K562 (cell line): ENCODE data around the gene IPO11. TPM values are rescaled to one million over a fixed set of nuclear protein-coding genes. Genes with fewer than 3 reads are reported as not detected.

ENCODE experiments used
- ATF1 ChIP-seq, 2 experiments: fragments of 450-650 bp in 1 of 2; IDR thresholded peaks; 2 replicates each; pipeline ENCODE4 v1.6.1; 2016; ENCODE audit warnings: missing compliant biosample characterization in 1 of 2, missing genetic modification characterization in 1 of 2
- BACH1 ChIP-seq: fragments of 200-800 bp; sonication (Bioruptor generic); IDR thresholded peaks from 2 replicates; pipeline ENCODE4 v1.6.1; 2016; ENCODE audit warnings: missing genetic modification characterization, missing compliant biosample characterization
- HMGXB4 ChIP-seq: sonication (generic); formaldehyde crosslinking; IDR thresholded peaks from 2 replicates; pipeline ENCODE4 v1.8.1; 2023; ENCODE audit warnings: mild to moderate bottlenecking, missing genetic modification reagents
- KDM1A ChIP-seq, 2 experiments: fragments of 450-650 bp; IDR thresholded peaks; 2 replicates each; pipeline ENCODE4 v1.6.1; 2016; ENCODE audit warnings: mild to moderate bottlenecking in 2 of 2
- MYBL2 ChIP-seq, 2 experiments: fragments of 450-650 bp in 1 of 2; sonication (generic) in 1 of 2; formaldehyde crosslinking in 1 of 2; IDR thresholded peaks; 2 replicates each; pipeline versions ENCODE4 v1.6.1 to v1.8.1; 2017 to 2022; ENCODE audit warnings: borderline replicate concordance in 1 of 2, inconsistent platforms in 1 of 2, low read depth in 1 of 2, mild to moderate bottlenecking in 1 of 2, missing genetic modification reagents in 1 of 2, moderate library complexity in 1 of 2
- PTRF ChIP-seq: fragments of 450-650 bp; IDR thresholded peaks from 2 replicates; pipeline ENCODE4 v1.6.1; 2016; ENCODE audit warnings: mild to moderate bottlenecking, missing genetic modification characterization, missing compliant biosample characterization
- SUPT5H ChIP-seq: fragments of 450-650 bp; IDR thresholded peaks from 2 replicates; pipeline ENCODE4 v1.6.1; 2016
- ZBTB8A ChIP-seq: fragments of 450-650 bp; IDR thresholded peaks from 2 replicates; pipeline ENCODE4 v1.6.1; 2018; ENCODE audit warnings: mild to moderate bottlenecking, moderate library complexity; ENCODE audit not compliant: partially characterized antibody
- ZNF407 ChIP-seq: fragments of 450-650 bp; IDR thresholded peaks from 2 replicates; pipeline ENCODE4 v1.6.1; 2016; ENCODE audit warnings: low read depth
- polyA plus RNA-seq, 8 experiments: library from polyadenylated mRNA; depleted of rRNA in 4 of 8; stranded (reverse) in 5 of 8; unstranded in 3 of 8; fragments of >200 nt; fragmentation: Nextera tagmentation in 2 of 8; fragmentation: Illumina TruSeq in 1 of 8; extraction: Ambion mirVana in 2 of 8; extraction: Trizol in 1 of 8; gene quantifications; 2 replicates each; pipeline versions ENCODE4 v1.2.1 to v1.2.3, GENCODE V29; 2011 to 2014; ENCODE audit warnings: inconsistent platforms in 1 of 8, missing spikeins in 1 of 8
- total RNA-seq, 7 experiments: library from RNA; depleted of rRNA in 6 of 7; stranded (reverse); fragments of >200 nt in 6 of 7; fragmentation: Illumina TruSeq in 2 of 7; extraction: Trizol in 2 of 7; gene quantifications; 2 replicates each; pipeline versions ENCODE4 v1.2.1 to v1.2.3, GENCODE V29; 2011 to 2021; ENCODE audit warnings: low replicate concordance in 1 of 7
- TF ChIP-seq, protein P1 (sequence below): sonication (generic); formaldehyde crosslinking; IDR thresholded peaks from 2 replicates; pipeline ENCODE4 v1.8.1; 2023; ENCODE audit warnings: mild to moderate bottlenecking, missing genetic modification reagents
- TF ChIP-seq, protein P2 (sequence below), 3 experiments: fragments of 200-800 bp in 1 of 3; fragments of 250-450 bp in 1 of 3; fragments of 450-650 bp in 1 of 3; sonication (Bioruptor Pico) in 1 of 3; sonication (Bioruptor generic) in 1 of 3; formaldehyde crosslinking in 1 of 3; IDR thresholded peaks; 2 replicates each; pipeline versions ENCODE4 v1.6.1 to v1.8.0; 2016 to 2022; ENCODE audit warnings: mild to moderate bottlenecking in 2 of 3, missing genetic modification characterization in 2 of 3, missing compliant biosample characterization in 1 of 3, moderate library complexity in 1 of 3

Gene IPO11
- total and polyA plus RNA-seq, 9 of the 15 experiments (the other 6 are each of a cell fraction or from before 2014, with no cell fraction given), result 38.7 to 96.0 (median 70.9) TPM

DNA sequence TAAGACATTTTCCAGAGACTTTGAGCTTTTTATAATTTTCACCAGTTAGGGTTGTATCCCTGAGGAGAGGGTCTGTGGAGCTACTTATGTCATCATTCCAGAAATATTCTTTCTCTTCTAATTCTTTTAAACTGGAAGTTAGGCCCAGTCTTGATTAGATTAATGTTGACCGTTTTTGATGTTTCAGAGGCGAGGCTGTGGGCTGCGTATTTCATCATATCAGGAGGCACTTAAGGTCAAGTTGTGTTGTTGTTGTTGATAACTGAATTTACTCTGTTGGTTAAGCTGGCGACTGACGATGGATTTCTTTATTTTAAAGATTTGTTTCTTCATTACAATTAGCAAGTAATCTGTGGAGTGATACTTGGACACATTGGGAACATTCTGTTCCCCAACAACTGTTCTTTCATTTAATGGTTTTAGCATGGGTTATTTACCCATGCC lies 20.1 kb downstream of the IPO11 start (continued):
- TF ChIP-seq ZBTB8A, result no peak
- TF ChIP-seq PTRF (tag), result no peak
- no peak for TF ChIP-seq ATF1 (CRISPR knock-in tag; IDR thresholded peaks at IDR 0.05)
- TF ChIP-seq ATF1 (tag; IDR thresholded peaks at IDR 0.05), result no peak
- TF ChIP-seq, protein P1, sequence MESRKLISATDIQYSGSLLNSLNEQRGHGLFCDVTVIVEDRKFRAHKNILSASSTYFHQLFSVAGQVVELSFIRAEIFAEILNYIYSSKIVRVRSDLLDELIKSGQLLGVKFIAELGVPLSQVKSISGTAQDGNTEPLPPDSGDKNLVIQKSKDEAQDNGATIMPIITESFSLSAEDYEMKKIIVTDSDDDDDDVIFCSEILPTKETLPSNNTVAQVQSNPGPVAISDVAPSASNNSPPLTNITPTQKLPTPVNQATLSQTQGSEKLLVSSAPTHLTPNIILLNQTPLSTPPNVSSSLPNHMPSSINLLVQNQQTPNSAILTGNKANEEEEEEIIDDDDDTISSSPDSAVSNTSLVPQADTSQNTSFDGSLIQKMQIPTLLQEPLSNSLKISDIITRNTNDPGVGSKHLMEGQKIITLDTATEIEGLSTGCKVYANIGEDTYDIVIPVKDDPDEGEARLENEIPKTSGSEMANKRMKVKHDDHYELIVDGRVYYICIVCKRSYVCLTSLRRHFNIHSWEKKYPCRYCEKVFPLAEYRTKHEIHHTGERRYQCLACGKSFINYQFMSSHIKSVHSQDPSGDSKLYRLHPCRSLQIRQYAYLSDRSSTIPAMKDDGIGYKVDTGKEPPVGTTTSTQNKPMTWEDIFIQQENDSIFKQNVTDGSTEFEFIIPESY, result no peak
- 0 out of 4 replicates have a peak, but pooled peaks of 1 of the 2 experiments have one; percentile 11 for TF ChIP-seq KDM1A (IDR thresholded peaks at IDR 0.05)
- no peak for TF ChIP-seq HMGXB4 (CRISPR knock-in tag)
- TF ChIP-seq SUPT5H, result no peak
- TF ChIP-seq ZNF407, result no peak
- TF ChIP-seq, protein P2, sequence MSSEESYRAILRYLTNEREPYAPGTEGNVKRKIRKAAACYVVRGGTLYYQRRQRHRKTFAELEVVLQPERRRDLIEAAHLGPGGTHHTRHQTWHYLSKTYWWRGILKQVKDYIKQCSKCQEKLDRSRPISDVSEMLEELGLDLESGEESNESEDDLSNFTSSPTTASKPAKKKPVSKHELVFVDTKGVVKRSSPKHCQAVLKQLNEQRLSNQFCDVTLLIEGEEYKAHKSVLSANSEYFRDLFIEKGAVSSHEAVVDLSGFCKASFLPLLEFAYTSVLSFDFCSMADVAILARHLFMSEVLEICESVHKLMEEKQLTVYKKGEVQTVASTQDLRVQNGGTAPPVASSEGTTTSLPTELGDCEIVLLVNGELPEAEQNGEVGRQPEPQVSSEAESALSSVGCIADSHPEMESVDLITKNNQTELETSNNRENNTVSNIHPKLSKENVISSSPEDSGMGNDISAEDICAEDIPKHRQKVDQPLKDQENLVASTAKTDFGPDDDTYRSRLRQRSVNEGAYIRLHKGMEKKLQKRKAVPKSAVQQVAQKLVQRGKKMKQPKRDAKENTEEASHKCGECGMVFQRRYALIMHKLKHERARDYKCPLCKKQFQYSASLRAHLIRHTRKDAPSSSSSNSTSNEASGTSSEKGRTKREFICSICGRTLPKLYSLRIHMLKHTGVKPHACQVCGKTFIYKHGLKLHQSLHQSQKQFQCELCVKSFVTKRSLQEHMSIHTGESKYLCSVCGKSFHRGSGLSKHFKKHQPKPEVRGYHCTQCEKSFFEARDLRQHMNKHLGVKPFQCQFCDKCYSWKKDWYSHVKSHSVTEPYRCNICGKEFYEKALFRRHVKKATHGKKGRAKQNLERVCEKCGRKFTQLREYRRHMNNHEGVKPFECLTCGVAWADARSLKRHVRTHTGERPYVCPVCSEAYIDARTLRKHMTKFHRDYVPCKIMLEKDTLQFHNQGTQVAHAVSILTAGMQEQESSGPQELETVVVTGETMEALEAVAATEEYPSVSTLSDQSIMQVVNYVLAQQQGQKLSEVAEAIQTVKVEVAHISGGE (CRISPR knock-in tag; IDR thresholded peaks at IDR 0.05), result 0 out of 6 replicates have a peak, but pooled peaks of 1 of the 3 experiments have one; percentile 3
- 0 out of 2 replicates have a peak, but pooled peaks have one; percentile 48 for TF ChIP-seq BACH1 (tag)
- no peak for TF ChIP-seq MYBL2 (IDR thresholded peaks at IDR 0.05; ENCODE audit: low read depth)
- TF ChIP-seq MYBL2 (CRISPR knock-in tag; IDR thresholded peaks at IDR 0.05; ENCODE audit: borderline replicate concordance), result no peak
